HG02798 (cell line): ENCODE results near the gene CRK.

Experiments
- ATAC-seq: cut with Tn5 transposase; IDR thresholded peaks from one replicate; pipeline ENCODE4 v1.9.1; 2021; ENCODE audit warnings: mild to moderate bottlenecking; ENCODE audit not compliant: unreplicated experiment, poor library complexity

CRK gene

DNA sequence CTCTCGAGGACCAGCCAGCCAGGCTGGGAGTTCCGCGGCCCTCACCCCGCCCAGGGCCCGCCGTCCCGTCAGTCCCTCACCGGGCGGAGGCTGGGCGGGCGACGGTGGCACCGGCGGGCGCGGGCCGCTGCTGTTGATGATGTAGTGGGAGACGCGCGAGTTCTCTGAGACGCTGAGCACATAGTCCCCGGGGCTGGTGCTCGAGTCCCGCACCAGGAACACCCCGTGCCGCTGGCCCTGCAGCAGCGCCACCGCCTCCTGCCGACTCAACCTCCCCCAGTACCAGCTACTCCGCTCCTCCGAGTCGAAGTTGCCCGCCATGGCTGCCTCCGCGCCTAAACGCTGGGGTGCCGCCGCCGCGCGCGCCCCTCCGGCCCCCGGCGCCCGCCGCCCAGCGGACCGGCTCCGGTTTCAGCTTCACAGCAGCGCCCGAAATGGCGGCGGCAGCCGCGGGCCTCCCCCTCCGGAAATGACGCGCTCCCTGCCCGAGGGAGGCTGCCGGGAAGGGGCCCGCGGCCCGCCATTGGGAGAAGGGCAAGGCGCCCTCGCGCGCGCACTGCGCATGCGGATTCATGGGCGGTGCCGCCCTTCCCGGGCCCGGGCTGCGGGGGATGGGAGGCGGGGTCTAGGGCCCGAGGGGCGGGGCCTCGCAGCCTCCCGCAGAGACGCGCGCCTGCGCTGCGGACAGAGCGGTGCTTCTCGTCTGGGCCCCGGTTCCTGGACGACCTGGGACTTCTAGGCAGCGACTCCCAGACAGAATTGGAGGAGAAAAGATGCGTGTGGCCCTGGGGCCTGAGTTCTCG is at the start of gene CRK:
Gene CRK (minus strand): TSS at position 436 of the 803 bp plus-strand sequence. CDS start 115 bp downstream, at position 321.
- peak; percentile 93 for ATAC-seq

DNA sequence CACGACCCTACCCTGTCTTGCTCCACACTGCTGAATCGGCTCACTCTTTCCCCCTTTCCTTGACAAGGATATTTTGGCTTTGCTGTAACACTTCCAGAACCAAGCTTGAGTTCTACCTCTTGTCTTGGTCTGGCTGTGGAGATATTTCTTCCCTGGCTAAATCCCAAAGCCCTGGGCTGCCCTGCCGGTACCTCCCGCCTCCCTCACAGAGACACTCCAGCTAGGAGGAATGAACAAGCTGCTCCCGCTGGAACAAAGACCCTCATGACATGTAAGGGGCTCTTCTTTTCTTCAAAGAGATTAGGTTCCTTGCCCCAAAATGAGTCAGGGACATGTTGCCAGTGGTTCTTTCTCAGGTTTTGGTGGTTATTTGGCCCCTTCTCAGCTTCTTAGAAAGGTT is 49.6 kb upstream of the CRK start:
- ATAC-seq, result no peak

DNA sequence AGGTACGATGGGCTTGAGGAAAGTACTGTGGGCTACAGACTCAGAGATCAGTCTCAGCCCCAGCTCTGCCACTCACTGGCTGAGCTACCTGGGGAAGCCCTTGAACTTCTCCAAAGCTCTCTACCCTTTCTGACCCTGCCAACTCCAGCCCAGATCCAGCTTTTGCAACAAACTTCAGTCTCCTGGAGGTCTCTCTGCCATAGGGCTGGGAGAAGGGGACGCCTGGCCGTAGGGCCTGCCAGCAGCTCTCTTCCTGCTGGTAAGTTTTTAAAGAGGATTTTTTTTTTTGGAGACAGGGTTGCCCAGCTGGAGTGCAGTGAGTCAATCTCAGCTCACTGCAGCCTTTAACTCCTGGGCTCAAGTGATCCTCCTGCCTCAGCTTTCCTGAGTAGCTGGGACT is 48.8 kb upstream of the CRK start:
- no peak for ATAC-seq

DNA sequence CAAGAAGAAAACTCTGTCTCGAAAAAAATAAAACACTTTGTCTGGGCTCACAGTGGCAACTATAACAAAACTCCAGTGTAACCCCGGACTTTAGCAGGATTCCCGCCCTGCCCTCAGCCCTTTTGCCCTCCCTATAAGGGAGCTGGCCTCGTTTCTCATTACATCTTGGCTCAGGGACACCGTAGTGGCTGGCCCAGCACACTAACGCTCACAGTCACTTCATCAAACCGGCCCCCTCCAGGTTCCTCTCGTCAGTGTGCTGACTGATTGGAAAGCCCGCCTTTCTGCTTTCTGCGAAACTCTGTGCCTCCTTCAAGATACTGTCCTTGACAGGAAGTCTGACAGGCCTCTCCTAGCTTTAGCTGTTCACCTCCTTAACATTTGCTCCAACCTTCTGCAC is 47.7 kb upstream of the CRK start:
- no peak for ATAC-seq

DNA sequence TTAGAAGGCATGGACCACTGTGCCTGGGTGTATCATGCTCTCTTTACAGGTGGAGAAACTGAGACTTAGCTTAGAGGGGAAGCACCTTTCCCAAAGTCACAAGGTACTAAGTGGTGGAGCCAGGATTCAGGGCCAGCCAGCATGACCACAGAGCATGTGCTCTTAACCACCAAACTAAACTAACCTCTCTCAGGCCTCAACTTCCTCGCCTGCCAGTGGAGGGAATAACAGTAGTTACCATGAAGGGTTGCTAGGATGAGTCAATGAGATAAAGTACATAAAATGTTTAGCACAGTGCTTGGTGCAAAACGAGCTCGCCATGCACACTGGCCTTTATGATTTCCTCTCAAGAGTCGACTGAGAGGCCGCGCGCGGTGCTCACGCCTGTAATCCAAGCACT is 42.8 kb upstream of the CRK start:
- no peak for ATAC-seq

DNA sequence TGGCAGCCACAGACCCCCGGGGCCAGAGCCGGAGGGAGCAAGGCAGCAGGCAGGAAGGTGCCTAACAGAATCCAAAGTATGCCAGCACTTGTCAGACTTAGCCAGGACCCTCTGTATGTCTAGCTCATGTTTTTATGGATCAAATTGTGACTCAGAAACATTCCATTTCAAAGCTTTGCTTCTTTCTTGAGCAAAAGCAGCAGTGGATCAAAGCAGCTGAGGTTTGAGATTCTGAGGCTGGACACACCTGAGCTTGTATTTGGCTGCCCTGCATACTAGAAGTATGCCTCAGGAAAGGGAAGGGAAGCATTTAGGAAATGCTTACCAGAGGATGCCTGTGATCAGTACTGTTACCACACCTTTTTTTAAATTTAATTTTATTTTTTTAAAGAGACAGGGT is 42.2 kb upstream of the CRK start:
- no peak for ATAC-seq

DNA sequence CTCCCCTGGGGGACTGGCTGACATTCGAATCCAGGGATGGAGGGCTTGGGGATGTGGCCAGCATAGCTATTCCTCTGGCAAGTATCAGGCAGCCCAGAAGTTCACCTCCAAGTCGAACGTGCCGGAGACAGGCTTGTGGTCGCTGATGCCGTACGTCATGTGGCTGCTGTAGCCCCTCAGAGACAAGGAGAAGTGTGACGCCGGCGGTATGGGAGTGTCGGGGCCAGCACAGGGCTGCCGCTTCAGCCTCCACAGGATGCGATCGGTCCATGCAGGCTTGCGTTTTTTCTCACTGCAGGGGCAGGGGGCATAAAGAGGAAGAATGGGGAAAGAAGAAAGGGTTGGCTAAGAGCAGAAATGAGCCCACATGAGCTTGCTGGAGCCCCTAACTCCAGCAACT is 41.8 kb upstream of the CRK start:
- no peak for ATAC-seq

DNA sequence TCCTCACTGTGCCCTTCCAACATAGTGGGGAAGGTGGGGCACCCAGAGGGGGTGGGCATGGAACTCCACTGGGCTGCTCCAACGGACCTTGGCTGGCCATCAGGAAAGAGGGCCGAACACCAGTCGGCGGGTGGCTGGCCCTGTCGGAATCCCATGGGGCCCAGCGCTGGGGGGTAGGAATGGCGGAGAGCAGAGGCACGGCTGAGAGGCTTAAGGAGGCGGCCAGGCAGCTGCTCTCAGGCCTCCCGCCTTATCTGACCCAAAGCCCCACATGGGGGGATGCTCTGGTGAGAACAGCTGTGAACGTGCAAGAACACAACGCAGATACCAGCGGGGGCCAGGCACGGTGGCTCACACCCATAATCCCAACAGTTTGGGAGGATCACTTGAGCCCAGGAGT is 40.8 kb upstream of the CRK start:
- ATAC-seq, result no peak

DNA sequence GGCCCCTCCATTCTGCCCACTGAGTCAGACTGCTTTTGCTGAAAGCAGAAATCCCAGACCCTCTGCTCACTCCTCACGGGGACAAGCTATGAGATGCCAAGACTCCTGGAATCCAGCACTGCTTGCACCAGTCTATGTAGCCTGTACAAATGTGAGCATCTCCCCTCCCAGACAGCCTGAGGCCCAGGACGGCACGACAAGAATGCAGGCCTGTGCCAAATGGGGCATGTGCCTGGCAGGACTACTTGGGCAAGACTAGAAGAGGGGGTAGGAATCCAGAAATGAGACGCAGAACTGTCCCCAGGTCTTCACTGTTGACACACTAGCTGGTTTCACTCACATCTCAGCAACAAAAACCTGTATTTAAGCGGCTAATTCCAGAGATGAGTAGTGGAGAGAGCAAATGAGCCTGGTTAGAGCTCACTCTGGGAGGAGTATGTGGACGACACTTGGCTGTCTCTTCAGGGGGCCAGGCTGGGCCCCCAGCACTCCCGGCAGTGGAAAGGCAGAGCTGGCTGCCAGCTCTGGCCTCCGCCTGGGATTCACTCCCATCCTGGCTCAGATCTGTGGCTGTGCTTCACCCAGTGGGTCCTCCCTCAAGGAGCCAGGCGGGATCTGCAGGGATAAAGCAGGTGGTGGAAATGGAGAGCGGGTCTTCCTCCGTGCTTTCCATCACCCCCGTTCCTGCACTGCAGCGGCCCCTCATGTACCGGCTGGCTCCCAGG is 39.4 kb upstream of the CRK start:
- no peak for ATAC-seq

DNA sequence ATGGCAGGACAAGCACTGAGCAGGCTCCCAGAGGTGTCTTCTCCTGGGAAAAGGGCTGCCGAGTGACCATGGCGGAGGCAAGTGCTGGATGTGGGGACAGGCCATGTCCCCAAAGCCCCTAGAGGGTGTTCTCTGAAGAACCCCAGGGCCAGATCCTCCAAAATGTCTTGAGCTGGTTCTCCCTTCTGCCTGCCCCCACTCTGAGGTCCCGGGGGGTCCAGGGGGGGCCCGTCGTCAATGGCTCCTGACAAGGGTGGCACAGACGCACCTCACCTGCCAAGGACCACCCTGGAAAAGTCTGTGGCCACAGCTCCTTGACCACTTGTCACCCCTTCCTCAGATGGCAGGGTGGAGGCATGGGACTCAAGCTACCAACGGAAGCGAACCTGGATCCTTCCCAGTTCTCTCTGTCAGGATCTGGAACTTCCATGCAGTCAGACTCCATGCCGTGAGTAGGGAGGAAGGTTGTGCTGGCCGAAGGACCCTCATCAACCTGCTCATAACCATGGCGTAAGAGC is 38.8 kb upstream of the CRK start:
- ATAC-seq, result no peak

DNA sequence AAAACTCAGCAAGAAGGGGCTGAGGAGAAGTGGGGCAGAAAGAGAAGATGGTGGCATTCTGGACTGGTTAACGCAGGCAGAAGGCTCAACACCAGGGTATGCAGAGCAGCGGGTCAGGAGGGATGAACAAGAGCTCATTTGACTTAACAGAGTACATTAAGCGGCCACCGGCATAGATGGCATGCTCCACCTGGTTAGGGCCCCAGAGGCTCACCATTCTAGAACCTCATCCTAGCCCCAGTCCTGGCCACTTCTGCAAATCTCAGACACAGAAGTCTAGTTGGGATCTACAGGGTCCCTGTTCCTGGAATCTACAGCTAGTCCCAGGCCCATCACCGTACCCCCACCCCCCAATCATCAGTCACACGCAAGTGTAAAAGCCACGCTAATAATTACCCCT is 38.2 kb upstream of the CRK start:
- no peak for ATAC-seq

DNA sequence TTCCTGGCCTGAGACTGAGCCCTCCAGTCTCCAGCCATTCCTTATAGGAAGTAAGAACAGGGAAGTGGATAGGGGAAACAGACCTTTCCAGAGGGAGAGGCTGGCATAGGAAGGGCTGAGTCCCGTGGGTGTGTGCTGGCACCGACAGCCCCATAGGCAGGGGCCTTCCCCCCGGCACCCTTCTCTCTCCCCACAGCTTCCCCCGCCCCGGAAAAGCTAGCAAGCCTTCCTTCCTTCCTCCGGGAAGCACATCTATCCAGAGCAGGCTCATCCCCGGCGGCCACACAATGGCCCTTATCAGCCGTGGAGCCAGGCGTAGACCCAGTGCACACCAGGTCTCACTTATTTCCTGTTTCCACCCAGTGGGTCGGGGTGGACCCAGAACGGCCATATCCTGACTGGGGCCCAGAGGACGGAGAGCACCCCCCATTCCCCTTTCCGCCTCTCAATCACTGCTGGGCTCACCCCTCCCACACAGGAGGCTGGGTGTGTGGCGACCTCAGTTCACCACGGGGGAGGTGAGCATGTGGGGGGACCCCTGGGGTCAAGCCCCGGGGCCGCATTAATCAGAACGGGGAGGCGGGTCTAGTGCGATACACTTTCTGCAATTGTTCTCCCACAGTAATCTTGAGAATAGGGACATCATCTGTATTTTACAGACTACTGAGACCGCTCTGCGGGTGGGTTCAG is 37.4 kb upstream of the CRK start:
- ATAC-seq, result no peak

DNA sequence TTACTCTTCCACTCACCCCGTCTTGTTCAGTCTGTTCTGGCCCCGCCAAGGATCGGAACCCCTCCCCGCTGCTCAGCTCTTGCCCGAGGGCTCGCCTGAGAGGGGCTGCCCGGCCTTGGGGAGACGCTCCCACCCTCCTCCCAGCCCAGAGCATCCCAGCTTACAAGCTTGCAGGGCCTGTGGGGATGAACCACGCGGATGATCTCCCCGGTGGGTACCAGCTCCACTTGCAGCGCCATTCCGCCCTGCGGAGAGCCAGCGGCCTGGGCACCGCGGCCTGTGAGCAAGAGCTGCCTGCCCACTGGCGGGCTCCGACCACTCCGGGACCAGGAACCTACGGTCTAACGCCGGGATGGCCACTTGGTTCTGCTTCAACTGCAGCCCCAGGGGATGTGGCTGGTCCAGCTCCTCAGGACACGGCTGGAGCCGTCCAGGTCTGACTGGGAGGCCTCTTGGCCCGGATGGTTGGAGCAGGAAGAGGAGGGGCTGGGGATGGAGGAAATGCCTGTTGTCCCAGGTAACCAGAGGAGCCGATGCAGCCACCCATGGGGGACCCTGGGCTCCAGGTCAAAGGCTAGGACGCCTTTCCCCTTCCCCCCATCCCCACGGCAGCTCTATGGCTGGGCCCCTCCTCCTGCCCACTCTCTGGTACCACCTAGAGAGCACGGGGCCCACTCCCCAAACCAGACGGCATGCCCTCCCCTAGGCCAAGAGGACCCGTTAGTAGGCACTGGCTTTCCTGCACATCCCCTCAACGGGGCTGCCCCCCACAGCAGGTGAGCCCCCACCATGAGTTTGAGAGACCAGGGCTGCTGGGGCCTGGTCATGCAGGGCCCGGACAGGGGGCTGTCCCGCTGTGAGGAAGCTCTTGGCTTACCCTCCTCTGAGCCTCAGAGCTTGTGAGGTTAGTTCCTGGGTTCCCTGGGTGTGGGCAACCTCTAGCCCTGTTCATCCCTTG is 36.5 kb upstream of the CRK start, which contains the start of gene MYO1C:
Gene MYO1C (minus strand): TSS at position 438 of the 958 bp plus-strand sequence. CDS start 199 bp downstream, at position 239.
- no peak for ATAC-seq

DNA sequence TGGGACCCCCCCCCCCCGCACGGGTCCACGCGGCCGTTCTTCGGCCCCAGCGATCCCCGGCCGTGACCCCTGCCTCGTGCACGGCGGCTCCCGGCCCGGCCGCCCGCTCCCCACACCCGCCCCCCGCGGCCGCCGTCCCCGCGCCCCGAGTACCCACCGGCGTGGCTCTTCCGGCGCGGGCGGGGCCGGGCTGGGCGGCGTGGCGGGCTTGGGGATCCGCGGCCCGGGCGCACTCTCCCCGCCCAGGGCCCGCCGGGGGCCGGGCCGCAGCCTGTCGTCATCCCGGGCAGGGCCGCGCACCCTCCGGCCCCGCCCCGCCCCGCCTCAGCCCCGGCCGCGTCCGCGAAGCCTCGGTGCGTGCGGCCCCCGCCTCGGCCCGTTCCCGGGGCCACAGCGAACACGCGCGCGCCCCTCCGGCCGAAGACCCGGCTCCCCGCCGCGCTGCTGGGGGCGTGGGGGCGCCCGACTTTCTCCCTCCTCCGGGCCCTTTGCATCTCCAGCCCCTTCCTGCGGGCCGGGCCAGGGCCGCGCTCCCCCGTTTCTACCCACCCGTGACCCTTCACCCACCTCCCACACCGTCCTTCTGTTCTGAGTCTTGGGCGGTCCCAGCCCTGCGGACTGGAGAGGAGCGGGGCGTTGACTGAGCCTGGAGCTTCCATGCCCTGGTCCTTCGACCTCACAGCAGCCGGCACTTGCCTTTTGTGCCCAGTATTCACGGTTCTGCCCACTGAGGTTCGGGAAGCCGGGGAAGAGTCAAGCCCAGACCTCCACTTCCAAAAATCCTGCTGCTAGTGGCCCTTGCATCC is 35.6 kb upstream of the CRK start:
- peak; percentile 44 for ATAC-seq

DNA sequence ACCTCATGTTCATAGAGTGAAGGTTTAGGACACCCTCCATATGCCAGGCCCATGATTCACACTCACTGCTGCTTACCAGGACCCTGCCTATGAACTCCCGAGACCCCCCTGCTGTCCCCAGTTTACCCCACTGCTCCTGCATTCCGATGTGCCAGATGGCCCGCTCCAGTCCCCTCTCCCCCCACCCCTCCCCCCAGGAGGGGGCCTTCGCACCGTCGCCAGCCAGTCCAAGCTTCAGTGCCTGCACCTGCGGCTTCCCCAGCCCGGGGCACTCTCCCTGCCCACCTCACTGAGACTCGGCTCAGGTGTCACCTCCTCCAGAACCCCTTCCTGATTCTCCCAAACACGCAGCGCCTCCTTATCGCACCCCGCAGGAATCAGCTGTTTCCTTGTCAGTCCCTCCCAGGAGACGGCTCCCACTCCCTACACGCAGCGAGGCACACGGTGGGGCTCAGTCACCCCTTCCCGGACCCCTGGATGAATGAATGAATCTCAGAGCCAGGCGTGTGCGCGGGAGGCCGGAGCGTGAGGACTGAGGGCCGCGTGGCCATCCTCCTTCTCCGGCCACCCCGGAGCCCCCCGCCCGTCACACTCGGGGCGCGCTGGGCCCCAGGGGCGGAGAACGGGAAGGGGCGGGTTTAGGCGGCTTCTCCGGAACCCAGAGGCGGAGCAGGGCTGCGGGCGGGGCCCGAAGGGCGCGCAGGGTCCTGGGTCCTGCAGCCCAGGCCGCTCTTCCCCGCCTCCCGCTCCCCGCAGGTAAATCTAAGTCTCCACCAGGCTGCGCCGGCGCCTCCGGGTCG is 34.8 kb upstream of the CRK start:
- peak; percentile 51 for ATAC-seq

DNA sequence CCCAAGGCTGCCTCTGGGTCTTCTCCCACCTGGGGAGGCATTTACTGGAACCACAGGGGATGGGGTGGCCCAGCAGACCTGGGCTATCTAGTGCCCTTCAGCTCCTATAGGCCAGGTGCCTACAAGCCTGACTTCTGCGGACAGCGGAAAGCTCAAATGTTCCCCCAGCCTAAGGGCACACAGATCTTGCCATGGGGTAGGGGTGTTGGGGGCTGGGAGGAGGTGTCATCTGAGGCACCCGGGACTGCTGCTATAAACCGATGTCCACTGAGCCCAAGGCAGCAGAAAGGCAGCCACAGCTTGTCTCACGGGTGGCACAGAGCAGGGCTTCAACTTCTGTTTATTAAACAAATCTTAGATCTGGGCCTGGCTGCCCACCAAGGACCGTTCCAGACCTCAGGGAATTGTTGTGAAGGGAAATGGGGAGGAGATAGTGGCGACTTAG is 32.8 kb upstream of the CRK start:
- no peak for ATAC-seq

DNA sequence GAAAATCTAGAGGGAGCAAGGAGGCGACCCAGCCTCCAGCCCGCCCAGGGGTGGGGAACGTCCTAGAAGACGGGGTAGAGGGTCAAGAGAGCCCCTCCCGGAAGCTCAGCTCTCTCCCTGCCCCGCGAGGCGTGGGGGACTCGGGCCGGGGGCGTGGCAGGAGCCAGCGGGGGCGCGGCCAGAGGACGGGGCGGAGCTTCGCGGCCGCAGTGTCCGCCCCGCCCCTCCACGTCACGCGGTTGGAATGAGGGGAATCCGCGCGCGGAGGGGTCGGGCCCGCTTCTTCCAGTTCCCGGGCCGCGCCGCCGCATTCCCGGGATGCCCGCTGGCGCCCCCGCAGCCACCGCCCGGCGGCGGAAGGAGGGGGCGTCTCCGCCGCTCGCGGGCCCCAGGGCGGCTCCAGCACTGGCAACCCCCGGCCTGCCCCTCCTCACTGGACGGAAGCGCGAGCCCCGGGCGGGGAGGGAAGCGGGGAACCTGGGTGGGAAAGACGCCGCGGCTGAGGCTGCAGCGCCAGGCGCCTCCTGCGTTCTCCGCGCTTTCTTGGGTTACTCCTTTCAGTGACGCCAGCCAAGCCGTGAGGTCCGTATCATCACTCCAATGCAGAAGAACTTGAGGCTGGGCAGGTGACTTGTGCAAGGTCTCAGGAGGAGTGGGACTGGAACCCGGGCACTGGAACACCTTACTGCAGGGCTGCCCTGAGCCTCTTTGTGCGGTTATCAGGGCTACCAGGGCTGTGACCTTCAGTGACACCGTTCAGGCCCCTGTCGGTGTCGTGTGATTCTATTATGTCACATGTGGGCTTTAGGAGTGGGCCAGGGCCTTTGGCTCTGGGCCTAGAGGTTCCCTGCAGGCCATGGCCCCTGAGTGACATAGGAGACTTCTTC is 32.1 kb upstream of the CRK start:
- ATAC-seq, result peak; percentile 51
